HG03097 (cell line): Measurements from ENCODE around the gene HIRA.
"Not testable (repeated sequence)": the region's sequence is repeated elsewhere in the genome, so short reads cannot be mapped to it uniquely, and the experiment has no call there.

Source experiments
- ATAC-seq: cut with Tn5 transposase; IDR thresholded peaks from one replicate; pipeline ENCODE4 v1.9.1; 2021; ENCODE audit not compliant: unreplicated experiment, low FRiP score

The HIRA gene

DNA sequence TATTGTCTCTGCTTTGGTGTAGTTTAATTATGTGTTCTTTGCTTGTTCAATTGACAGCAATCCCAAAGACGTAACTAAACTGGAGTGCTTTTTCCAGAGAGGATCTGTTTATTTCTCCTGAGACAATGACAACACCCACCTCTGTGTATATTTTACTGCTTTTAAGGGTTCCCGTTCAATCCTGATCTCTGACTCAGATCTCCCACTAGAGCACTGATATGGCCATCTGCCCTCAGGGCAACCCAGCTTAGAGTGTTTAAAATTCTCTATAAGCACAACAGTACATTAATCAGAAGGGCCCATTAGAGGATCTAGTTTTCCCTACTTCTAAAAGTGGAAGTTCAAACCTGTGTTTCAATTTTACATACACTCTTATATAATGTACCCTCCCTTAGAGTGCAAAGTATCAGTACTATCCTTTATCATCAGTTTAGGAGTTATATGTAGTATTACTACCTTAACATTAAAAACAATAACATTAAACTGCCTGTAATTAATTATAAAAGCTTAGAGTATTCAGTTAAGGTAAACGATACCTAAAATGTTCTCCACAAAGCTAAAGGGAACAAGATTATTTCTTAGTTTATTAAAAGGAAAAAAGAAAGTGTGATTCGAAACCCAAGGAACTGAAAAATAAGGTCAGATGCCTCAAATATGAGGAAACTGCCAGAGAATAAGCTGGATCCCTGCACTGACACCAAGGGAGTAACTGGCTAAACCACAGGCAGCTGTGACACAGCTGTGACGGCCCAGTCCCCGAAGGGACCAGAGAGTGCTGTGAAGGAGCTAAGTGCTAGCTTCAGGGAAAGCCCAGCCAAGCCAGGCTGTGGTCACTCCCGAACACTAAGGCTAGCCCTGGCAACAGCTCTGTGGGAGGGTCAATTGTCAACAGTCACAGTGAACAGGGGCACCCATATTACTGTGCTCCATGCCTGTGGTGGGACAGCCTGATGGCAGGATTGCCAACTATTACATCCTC, 32.2 kb upstream of the HIRA start:
- ATAC-seq, result no peak

DNA sequence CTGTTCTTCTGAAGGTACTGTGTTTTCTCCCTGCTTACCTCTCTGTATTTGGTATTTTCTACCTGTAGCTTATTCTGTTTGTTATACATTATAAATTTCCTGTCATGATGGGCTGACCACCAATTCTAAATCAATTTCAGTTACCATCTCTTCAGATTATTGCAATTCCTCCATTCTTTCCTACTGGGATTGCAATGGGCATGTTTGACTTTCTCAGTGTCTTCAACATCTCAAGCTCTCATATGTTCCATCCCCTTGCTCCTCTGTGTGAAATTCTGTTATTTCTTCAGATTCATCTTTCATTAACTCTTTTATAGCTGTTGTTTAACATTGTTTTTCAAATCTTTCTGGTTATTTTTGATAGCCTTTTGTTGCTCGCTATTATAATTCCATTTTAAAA, 31.5 kb upstream of the HIRA start:
- ATAC-seq, result no peak

GRCh38 chr22:19461506-19461905, 30.0 kb upstream of the HIRA start:
- ATAC-seq, result no peak

- ATAC-seq, result no peak
Measured at GRCh38 chr22:19460036-19460435, 28.5 kb upstream of the HIRA start.

DNA sequence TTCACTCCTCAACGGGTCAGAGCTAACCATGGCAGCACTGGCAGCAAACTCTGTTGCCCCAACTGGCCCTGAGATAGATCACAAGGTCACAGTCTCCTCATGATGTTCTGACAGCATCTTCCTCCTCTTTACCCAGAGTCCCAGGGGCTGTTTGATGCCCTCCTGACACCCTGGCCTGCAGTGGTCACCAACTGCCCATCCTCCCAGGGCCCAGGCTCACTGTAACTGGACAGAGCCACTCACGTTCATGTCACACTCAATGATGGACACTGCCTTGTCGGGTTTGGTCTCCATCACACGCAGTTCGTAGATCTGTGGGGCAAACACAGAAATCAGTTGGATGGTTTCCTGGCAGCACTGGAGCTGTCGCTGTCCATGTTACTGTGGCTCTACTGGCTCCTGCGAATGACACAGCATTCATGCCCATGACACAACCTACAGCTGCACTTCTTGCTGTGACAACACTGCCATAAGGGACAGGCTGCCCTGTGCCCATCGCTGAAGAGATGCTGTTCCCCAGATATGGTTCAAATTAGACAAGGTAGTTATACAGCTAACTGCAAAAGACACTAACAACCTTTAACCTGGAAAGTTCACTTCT, 26.4 kb upstream of the HIRA start:
- no peak for ATAC-seq

DNA sequence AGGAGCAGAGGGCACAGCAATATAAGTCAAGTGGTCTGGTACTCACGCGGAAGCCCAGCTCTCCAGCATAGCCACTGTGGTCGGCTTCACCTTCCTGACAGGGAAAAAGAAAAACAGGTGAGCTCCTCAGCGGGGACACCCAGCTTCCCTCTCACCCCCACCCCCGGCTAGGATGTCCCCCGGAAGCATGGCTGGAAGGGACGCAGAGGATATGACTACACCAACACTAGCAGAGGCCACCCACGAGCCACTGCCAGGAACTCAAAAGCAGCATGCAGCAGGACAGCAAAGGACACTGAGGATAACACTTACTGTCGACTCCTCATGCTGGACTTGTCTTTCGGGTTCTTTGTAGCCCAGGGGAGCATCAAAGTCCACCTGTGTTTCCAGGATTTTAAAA, 25.0 kb upstream of the HIRA start:
- ATAC-seq, result no peak

DNA sequence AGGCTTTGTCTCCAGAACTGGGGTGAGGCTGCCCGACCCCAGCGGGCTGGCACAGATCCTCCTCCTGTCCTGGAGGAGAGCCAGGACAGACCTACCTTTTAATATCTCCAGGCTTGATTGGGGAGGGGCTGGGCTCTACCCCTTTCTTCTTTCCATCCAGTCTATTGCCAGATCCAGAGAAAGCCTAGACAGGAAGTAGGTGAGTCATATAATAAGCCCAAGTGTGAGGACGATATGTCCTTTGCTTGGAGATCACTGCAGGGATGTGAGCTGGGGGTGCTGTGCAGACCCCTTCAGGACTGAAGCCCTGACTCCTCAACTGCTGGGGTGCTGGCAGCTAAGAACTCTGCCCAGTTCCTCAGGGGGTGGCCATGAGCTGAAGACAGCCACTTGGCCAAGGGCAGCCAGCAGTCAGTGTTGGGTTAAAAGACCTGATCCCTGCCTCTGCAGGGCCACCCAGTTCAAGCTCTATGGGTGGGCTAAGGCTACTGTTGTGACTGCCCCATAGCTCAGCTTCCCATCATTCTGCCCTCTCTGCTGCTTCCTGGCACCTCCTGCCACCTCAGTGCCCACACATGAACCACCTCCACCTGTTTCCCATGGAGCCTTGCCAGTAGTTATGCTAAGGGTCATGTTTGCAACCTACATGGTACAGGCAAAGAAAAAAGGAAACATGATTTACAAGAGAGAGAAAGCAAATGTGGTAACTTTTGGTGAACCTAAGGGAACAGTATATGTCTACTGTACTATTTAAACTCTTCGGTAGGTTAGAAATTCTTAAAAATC, 24.2 kb upstream of the HIRA start:
- no peak for ATAC-seq

GRCh38 chr22:19455033-19455432, 23.5 kb upstream of the HIRA start:
- ATAC-seq, result no peak

GRCh38 chr22:19454156-19454555, 22.6 kb upstream of the HIRA start:
- ATAC-seq, result no peak

DNA sequence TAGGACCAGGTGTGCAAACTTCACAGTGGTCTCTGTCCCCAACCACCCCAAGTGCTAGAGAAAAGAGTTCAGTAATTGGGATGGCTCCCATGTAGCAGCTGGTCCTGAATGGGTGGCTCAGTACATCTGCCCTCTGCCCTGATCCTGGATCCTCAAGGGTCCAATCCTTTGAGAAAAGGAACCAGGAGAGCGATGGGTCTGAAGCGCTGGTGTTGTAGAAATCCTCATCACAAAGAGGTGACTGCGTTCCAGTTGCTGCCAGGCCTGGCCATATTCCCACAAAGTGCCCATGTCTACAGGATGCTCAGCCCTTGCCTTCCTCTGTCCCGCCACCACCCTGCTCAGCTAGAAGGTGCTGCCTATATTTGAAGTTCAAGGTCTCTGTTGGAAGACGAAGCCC, 22.2 kb upstream of the HIRA start:
- no peak for ATAC-seq

- ATAC-seq, result no peak
Measured at GRCh38 chr22:19451570-19451969, 20.0 kb upstream of the HIRA start.

DNA sequence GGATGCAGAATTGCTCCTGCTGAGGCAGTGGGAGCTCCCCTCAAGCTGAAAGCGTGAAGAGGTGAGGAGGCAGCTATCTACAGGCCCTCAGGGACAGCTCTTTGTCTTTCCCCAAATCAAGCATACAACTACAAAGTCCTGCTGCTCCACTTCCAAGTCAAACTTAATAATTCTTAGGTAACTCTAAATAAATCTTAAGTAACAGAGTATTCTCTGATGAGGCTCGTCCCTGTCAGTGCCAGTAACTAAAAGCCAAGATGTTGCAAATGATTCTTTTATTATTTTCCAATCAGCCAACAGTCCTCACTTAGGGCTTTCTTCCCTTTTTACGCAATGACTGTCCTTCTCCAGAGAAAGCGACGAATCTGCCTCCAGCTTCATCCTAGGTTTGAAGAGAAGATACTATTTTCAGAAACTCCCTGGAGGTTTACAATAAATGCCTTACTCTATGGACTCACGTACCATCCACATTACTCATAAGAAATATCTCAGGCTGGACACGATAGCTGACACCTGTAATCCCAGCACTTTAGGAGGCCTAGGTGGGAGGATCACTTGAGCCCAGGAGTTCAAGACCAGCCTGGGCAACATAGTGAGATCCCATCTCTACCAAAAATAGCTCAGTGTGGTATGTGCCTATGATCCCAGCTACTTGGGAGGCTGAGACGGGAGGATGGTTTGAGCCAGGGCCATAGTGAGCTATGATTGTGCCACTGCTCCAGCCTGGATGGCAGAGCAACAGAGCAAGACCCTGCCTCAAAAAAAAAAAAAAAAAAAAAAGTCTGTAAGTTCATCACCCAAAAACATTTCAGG, 19.0 kb upstream of the HIRA start:
- no peak for ATAC-seq

- no peak for ATAC-seq
Measured at GRCh38 chr22:19449422-19449767, 17.9 kb upstream of the HIRA start.

DNA sequence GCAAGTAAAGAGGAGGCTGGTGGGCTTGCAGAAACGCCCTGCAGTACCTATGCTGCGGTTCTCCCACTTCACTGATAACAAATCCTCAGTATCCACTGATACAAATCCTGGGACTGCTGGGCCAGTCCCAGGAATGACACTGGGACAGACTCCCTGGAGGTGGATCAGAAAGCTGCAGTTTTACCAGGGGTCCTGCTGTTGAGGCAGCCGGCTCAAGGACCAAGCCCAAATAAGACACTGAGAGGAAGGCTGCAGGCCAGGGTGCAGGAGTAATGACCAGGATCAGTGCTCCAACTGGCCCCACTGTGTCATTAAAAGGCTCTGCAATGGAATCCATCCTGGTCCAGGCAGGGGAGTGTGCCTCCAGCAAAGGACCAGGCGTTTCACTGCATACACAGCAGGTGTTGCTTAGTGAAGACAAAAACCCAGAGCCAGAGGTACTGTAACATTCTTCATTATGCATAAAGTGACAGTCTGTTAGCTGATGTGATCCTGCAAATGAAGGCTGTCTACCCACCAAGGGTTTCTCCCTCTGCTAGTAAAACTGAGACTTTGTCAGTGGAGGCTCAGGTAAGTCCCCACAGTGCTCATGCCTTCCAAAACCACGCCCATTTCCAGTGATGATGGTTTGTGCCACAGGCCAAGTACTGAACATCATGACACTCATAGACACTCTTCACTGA, 17.3 kb upstream of the HIRA start:
- ATAC-seq, result no peak

DNA sequence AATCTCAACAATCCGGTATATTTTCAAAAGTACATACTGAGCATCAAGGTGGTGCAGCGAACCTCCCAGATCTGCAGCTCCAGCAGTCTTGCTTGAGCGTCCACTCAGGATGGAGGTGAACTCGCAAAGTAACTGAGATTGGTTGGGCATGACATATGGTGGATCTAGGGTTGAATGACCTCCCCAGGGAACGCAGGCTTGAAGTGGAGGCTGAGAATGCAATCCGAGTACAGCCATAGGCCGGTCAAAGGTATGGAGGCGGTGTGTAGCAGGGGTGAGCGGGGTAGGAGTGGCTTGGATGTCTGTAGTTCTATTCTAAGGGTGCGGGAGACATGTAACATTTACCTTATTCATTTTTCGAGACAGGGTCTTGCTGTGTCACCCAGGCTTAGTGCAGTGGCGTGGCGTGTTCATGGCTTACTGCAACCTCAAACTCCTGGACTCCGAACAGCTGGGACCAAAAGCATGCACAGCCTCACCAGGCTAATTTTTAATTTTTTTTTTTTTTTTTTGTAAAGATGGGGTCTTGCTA, 16.6 kb upstream of the HIRA start:
- peak; percentile 36 for ATAC-seq

- peak; percentile 75 for ATAC-seq
Measured at GRCh38 chr22:19447330-19448075, 16.0 kb upstream of the HIRA start, which contains the start of gene C22orf39. TSS of gene C22orf39 (minus strand) at chr22:19447711. CDS start at chr22:19447688, 23 bp downstream.

DNA sequence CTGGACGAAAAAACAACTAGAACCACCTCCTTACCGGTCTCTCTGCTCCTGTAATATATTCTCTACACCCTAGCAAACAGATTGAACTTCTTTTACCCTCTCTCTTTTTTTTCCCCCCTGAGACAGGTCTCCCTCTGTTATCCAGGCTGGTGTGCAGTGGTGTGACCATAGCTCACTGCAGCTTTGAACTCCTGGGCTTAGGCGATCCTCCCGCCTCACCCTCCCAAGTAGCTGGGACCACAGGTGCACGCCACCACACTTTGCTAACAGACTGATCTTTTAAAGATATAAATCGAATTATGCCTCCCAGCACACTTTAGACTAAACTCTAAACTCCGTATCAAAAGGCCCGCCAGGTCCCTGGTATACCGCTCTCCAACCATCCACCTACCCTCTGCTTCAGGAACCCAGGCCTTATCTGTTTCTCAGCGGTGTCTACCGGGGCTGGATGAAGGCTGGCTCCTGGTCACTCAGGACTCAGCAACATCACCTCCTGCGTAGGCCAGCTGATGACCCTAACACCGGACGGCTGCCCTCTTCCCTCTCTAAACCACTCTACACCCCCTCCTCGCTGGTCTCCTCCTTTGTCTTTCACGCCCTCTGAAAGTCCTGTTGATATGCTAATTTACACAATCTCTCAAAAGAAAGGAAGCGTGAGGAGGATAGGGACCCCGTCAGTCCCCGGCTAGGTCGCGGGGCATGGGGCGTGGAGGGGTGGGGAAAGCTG, 15.2 kb upstream of the HIRA start:
- ATAC-seq, result no peak

GRCh38 chr22:19445279-19445982, 13.9 kb upstream of the HIRA start:
- not testable (repeated sequence) for ATAC-seq
